ENCODE results near the gene PEDS1. TPM values are rescaled to one million over a fixed set of nuclear protein-coding genes. Genes with fewer than 3 reads are reported as not detected.

PEDS1 gene
- total RNA-seq, 1 donor from 2014 or later: 26.1 TPM

GRCh38 chr20:50189681-50190250, 36.2 kb upstream of the PEDS1 start:
- peaks cover 31% of the 10 kb centered on the region for H3K27me3 Mint-ChIP-seq (ENCODE audit: low read depth)
- TF ChIP-seq CTCF (conservative IDR thresholded peaks at IDR 0.05): no peak

DNA sequence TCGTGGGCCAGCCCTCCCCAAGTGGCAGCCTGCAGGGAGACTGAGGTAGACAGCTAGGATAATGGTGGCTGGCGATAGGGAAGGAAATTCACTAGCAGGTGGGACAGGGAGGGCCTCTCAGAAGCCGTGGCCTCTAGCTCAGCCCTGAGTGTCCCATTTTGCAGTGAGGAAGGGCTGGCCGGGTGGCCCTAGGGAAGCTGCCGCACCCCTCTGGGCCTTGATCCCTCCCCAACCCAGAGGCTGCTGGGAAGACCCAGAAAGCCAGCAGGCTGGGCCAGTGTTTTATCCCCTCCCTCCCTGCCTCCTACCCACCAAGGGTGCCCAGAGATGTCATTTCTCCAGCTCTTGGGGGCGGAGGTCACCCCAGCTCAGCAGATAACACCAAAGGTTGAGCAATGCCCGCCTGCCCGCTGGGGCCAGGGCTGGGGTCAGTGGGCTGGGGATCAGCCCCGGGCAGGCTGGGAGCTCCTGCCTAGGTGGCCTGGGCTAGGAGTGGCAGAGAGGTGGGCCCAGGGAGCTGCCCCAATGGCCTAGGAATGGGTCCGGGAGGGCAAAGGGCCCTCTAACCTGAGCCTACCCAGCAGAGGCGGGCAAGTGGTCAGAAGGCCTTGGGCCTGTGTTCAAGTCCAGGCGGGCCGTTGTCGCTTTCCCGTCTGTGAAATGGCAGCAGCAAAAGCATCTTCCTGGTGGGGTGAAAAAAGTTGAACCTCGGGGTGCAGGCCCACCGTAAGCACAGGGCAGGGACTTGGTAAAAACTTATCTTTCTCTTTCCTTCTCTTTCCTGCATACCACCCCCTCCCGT, 35.6 kb upstream of the PEDS1 start:
- Mint-ChIP-seq H3K27me3 (ENCODE audit: low read depth) (peaks cover 27% of the 10 kb centered on the region), H3K36me3 (ENCODE audit: low read depth) (no peaks in the 10 kb centered on the region), H3K4me3 (peak overlapping the region; percentile 73), H3K4me1 (peaks cover 18% of the 10 kb centered on the region), H3K27ac (ENCODE audit: unreplicated experiment) (no peak overlapping the region), H3K9me3 (no peaks in the 10 kb centered on the region)
- no peak for TF ChIP-seq CTCF (conservative IDR thresholded peaks at IDR 0.05)
- no peak for DNase-seq (ENCODE audit: low read depth, low spot score)

More at GRCh38 chr20:50189681-50190250, 36.2 kb upstream of the PEDS1 start:
- Mint-ChIP-seq H3K4me1 (peaks cover 18% of the 10 kb centered on the region), H3K36me3 (ENCODE audit: low read depth) (no peaks in the 10 kb centered on the region), H3K27ac (ENCODE audit: unreplicated experiment) (no peak overlapping the region), H3K9me3 (no peaks in the 10 kb centered on the region), H3K4me3 (peak overlapping the region; percentile 49)
- DNase-seq (ENCODE audit: low read depth, low spot score): no peak

DNA sequence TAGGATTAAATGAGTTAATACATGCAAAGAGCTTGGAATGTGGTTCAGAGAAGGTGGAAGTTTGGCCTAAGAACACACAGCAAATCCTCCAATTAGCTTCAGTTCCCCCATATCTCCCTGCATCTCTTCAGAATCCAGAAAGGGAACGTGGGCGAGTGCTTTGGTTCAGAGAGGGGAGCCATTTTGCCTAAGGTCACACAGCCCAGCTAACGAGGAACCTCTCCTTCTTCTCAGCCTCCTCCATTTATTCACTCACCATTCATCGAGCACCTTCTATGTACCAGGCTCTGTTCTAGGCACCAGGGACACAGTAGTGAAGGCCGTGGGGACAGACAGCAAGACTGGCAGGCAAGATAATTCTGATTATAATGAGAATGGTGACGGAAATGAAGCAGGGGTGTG, 34.8 kb upstream of the PEDS1 start:
- TF ChIP-seq CTCF (conservative IDR thresholded peaks at IDR 0.05): no peak
- Mint-ChIP-seq H3K4me3 (peak overlapping the region; percentile 73), H3K4me1 (peaks cover 12% of the 10 kb centered on the region), H3K27me3 (ENCODE audit: low read depth) (peaks cover 22% of the 10 kb centered on the region), H3K9me3 (no peaks in the 10 kb centered on the region), H3K27ac (ENCODE audit: unreplicated experiment) (no peak overlapping the region), H3K36me3 (ENCODE audit: low read depth) (no peaks in the 10 kb centered on the region)
- DNase-seq (ENCODE audit: low read depth, low spot score): no peak

GRCh38 chr20:50187403-50188051, 34.0 kb upstream of the PEDS1 start:
- H3K4me3 Mint-ChIP-seq: peak overlapping the region; percentile 73

More at GRCh38 chr20:50187403-50188051, 34.0 kb upstream of the PEDS1 start:
- Mint-ChIP-seq H3K27ac (ENCODE audit: unreplicated experiment) (no peak overlapping the region), H3K4me1 (peaks cover 4% of the 10 kb centered on the region), H3K27me3 (ENCODE audit: low read depth) (peaks cover 14% of the 10 kb centered on the region), H3K36me3 (ENCODE audit: low read depth) (no peaks in the 10 kb centered on the region), H3K9me3 (no peaks in the 10 kb centered on the region)
- no peak for TF ChIP-seq CTCF (conservative IDR thresholded peaks at IDR 0.05)
- DNase-seq (ENCODE audit: low read depth, low spot score): no peak

Measured in neural crest cell (in vitro differentiated cells).